Activated B cell treated with CpG ODN at 0.5 μM for 24 hours (primary cell): ENCODE measurements around the gene WBP1. TPM values are rescaled to one million over a fixed set of nuclear protein-coding genes. Genes with fewer than 3 reads are reported as not detected.
A peak's percentile ranks its signal among the peaks of the same experiment; 100 is the strongest.

Source experiments
- ATAC-seq: fragments of 200-7000 bp; cut with Tn5 transposase; one replicate; pipeline ENCODE4 v1.10.0; 2021; ENCODE audit warnings: low read depth, mild to moderate bottlenecking, moderate library complexity
- CTCF ChIA-PET: fragments of 350-600 bp; sonication (Branson Sonifier 250); formaldehyde crosslinking; loops from one replicate; lab custom pipeline; 2021; ENCODE audit warnings: antibody characterized with exemption; lab: Charles Lee
- POLR2A ChIA-PET: fragments of 350-600 bp; sonication (Branson Sonifier 250); formaldehyde crosslinking; loops from one replicate; lab custom pipeline; 2021; ENCODE audit warnings: antibody characterized with exemption; lab: Charles Lee
- DNase-seq: peaks from one replicate; pipeline ENCODE4 v3.0.0; 2022
- H3K27ac Mint-ChIP-seq: one replicate; pipeline ENCODE4 v1.8.0; 2020; ENCODE audit warnings: mixed read lengths
- H3K27me3 Mint-ChIP-seq: one replicate; pipeline ENCODE4 v1.8.0; 2021; ENCODE audit warnings: mixed read lengths
- H3K36me3 Mint-ChIP-seq: one replicate; pipeline ENCODE4 v1.8.0; 2021; ENCODE audit warnings: low read depth, mixed read lengths
- H3K4me1 Mint-ChIP-seq: one replicate; pipeline ENCODE4 v1.8.0; 2021; ENCODE audit warnings: mixed read lengths
- H3K4me3 Mint-ChIP-seq: one replicate; pipeline ENCODE4 v1.8.0; 2020; ENCODE audit warnings: mild to moderate bottlenecking, mixed read lengths
- H3K9me3 Mint-ChIP-seq: one replicate; pipeline ENCODE4 v1.8.0; 2020; ENCODE audit warnings: mixed read lengths
- CTCF ChIP-seq: fragments of 200-600 bp; IDR thresholded peaks from one replicate; pipeline ENCODE4 v1.8.0; 2022; ENCODE audit warnings: antibody characterized with exemption, mild to moderate bottlenecking
- intact Hi-C: fragments of 100-400 bp; cut with micrococcal nuclease; formaldehyde crosslinking; loops from one replicate; pipeline ENCODE4 v1.15.1; 2024
- total RNA-seq: library from RNA; stranded (reverse); gene quantifications from 2 replicates; pipeline ENCODE4 v1.2.3, GENCODE V29; 2022

WBP1 gene
- total RNA-seq, 1 donor from 2014 or later: 65.3 TPM

- H3K27me3 Mint-ChIP-seq: peaks cover 32% of the 10 kb centered on the region
- peaks cover 8% of the 10 kb centered on the region for H3K36me3 Mint-ChIP-seq
- CTCF ChIA-PET: interaction anchor here (0.9 to 1.5 kb wide), 2 partner anchors 17 to 32 kb away, joined by 3 to 5 read pairs; partner anchors contain the start of genes CCDC142 and TTC31
- ATAC-seq (peak; percentile 16), DNase-seq (no peak)
- intact Hi-C loops: loop anchor here (2.0 kb wide), 1 partner anchor 15 kb away; the partner anchor contains the start of gene TLX2
- peak within 1 kb of the TSS; percentile 62 for H3K27ac Mint-ChIP-seq
- H3K9me3 Mint-ChIP-seq: no peaks in the 10 kb centered on the region
- H3K4me1 Mint-ChIP-seq: peaks cover 48% of the 10 kb centered on the region
- H3K4me3 Mint-ChIP-seq: peak within 1 kb of the TSS; percentile 87
- TF ChIP-seq CTCF: no peak
- POLR2A ChIA-PET: interaction anchor here (0.7 to 2.5 kb wide), 9 partner anchors 10 to 294 kb away, joined by 3 to 11 read pairs (median 3); partner anchors contain the start of genes AUP1, HTRA2 and MRPL53
Measured at GRCh38 chr2:74499267-74499939, 41.2 kb downstream of the WBP1 start, which contains the start of gene LBX2. Gene LBX2, minus strand, starts transcription at chr2:74499603. Its CDS starts 66 bp downstream, at chr2:74499537.

GRCh38 chr2:74499940-74500577, 41.8 kb downstream of the WBP1 start:
- ATAC-seq (no peak), DNase-seq (no peak)
- Mint-ChIP-seq H3K4me1 (peaks cover 54% of the 10 kb centered on the region), H3K9me3 (no peaks in the 10 kb centered on the region), H3K27me3 (peaks cover 38% of the 10 kb centered on the region), H3K4me3 (peak overlapping the region; percentile 32), H3K27ac (no peak overlapping the region), H3K36me3 (peaks cover 14% of the 10 kb centered on the region)
- ChIA-PET POLR2A (interaction anchor here (1.0 to 2.5 kb wide), 9 partner anchors 9 to 88 kb away, joined by 3 to 11 read pairs (median 4); partner anchors contain the start of genes AUP1, CCDC142, HTRA2 and MRPL53), CTCF (interaction anchor here (0.9 to 1.5 kb wide), 3 partner anchors 17 to 85 kb away, joined by 3 to 5 read pairs (median 3); partner anchors contain the start of genes CCDC142 and TTC31)
- no peak for TF ChIP-seq CTCF
- intact Hi-C loops: loop anchor here (2.0 to 10.0 kb wide), 3 partner anchors 15 to 335 kb away; partner anchors contain the start of genes HK2, SEMA4F and TLX2

GRCh38 chr2:74500578-74500946, 42.3 kb downstream of the WBP1 start:
- H3K36me3 Mint-ChIP-seq: peaks cover 19% of the 10 kb centered on the region
- intact Hi-C loops: loop anchor here (10.0 kb wide), 2 partner anchors 154 to 334 kb away; partner anchors contain the start of genes HK2 and SEMA4F
- DNase-seq (no peak), ATAC-seq (no peak)
- no peak overlapping the region for H3K27ac Mint-ChIP-seq
- peaks cover 59% of the 10 kb centered on the region for H3K4me1 Mint-ChIP-seq
- no peak for TF ChIP-seq CTCF
- ChIA-PET POLR2A (interaction anchor here (0.7 to 2.5 kb wide), 8 partner anchors 8 to 87 kb away, joined by 3 to 11 read pairs (median 4); partner anchors contain the start of genes AUP1, CCDC142, HTRA2 and MRPL53), CTCF (interaction anchor here (1.1 to 1.5 kb wide), 4 partner anchors 29 to 90 kb away, joined by 3 to 5 read pairs (median 4); partner anchors contain the start of genes AUP1 and HTRA2)
- H3K9me3 Mint-ChIP-seq: no peaks in the 10 kb centered on the region
- H3K4me3 Mint-ChIP-seq: no peak overlapping the region
- peaks cover 38% of the 10 kb centered on the region for H3K27me3 Mint-ChIP-seq

GRCh38 chr2:74501335-74502071, 43.3 kb downstream of the WBP1 start:
- DNase-seq (no peak), ATAC-seq (no peak)
- H3K4me3 Mint-ChIP-seq: peak overlapping the region; percentile 81
- intact Hi-C loops: loop anchor here (10.0 kb wide), 2 partner anchors 153 to 333 kb away; partner anchors contain the start of genes HK2 and SEMA4F
- POLR2A ChIA-PET: interaction anchor here (0.6 to 2.3 kb wide), 6 partner anchors 11 to 96 kb away, joined by 3 to 10 read pairs (median 4); partner anchors contain the start of genes AUP1, CCDC142, HTRA2 and MRPL53
- no peak overlapping the region for H3K27ac Mint-ChIP-seq
- peaks cover 38% of the 10 kb centered on the region for H3K27me3 Mint-ChIP-seq
- TF ChIP-seq CTCF: no peak
- H3K4me1 Mint-ChIP-seq: peaks cover 62% of the 10 kb centered on the region
- peaks cover 22% of the 10 kb centered on the region for H3K36me3 Mint-ChIP-seq
- CTCF ChIA-PET: interaction anchor here (1.1 to 1.4 kb wide), 3 partner anchors 28 to 89 kb away, joined by 3 to 4 read pairs (median 3); partner anchors contain the start of genes AUP1 and HTRA2
- no peaks in the 10 kb centered on the region for H3K9me3 Mint-ChIP-seq
